Progenitor cell of endocrine pancreas (in vitro differentiated cells): ENCODE results near the gene TOMM7. TPM values are rescaled to one million over a fixed set of nuclear protein-coding genes. Genes with fewer than 3 reads are reported as not detected.
A peak's percentile ranks its signal among the peaks of the same experiment; 100 is the strongest.

Experiments
- DNase-seq: peaks from one replicate; pipeline ENCODE4 v3.0.0; 2021; ENCODE audit warnings: low spot score; ENCODE audit not compliant: unreplicated experiment
- H3K27ac Mint-ChIP-seq: 2 replicates; pipeline ENCODE4 v1.8.0; 2021; ENCODE audit warnings: mild to moderate bottlenecking, moderate library complexity, mixed read lengths
- H3K27me3 Mint-ChIP-seq: 2 replicates; pipeline ENCODE4 v1.8.0; 2021; ENCODE audit warnings: mixed read lengths
- H3K36me3 Mint-ChIP-seq: 2 replicates; pipeline ENCODE4 v1.8.0; 2022; ENCODE audit warnings: mixed read lengths; ENCODE audit not compliant: insufficient read depth
- H3K4me1 Mint-ChIP-seq: 2 replicates; pipeline ENCODE4 v1.8.0; 2021; ENCODE audit warnings: low read depth, mixed read lengths
- H3K4me3 Mint-ChIP-seq: 2 replicates; pipeline ENCODE4 v1.8.0; 2021; ENCODE audit warnings: low read depth, mild to moderate bottlenecking, moderate library complexity, mixed read lengths
- H3K9me3 Mint-ChIP-seq: 2 replicates; pipeline ENCODE4 v1.8.0; 2021; ENCODE audit warnings: low read depth, mixed read lengths
- total RNA-seq: library from RNA; stranded (reverse); gene quantifications from 2 replicates; pipeline ENCODE4 v1.2.1, GENCODE V29; 2021
- TF ChIP-seq, protein P1 (sequence below): fragments of 200-600 bp; sonication (generic); IDR thresholded peaks from one replicate; pipeline ENCODE4 v1.5.0; 2021; ENCODE audit warnings: antibody characterized with exemption, mild to moderate bottlenecking; ENCODE audit not compliant: unreplicated experiment

Gene TOMM7
- total RNA-seq, 1 donor from 2014 or later = 139 TPM

GRCh38 chr7:22861576-22861975, 38.9 kb upstream of the TOMM7 start:
- Mint-ChIP-seq H3K27me3 (no peaks in the 10 kb centered on the region), H3K9me3 (no peaks in the 10 kb centered on the region), H3K27ac (no peak overlapping the region), H3K4me1 (no peaks in the 10 kb centered on the region), H3K4me3 (no peak overlapping the region), H3K36me3 (peaks cover 10% of the 10 kb centered on the region)
- TF ChIP-seq, protein P1, sequence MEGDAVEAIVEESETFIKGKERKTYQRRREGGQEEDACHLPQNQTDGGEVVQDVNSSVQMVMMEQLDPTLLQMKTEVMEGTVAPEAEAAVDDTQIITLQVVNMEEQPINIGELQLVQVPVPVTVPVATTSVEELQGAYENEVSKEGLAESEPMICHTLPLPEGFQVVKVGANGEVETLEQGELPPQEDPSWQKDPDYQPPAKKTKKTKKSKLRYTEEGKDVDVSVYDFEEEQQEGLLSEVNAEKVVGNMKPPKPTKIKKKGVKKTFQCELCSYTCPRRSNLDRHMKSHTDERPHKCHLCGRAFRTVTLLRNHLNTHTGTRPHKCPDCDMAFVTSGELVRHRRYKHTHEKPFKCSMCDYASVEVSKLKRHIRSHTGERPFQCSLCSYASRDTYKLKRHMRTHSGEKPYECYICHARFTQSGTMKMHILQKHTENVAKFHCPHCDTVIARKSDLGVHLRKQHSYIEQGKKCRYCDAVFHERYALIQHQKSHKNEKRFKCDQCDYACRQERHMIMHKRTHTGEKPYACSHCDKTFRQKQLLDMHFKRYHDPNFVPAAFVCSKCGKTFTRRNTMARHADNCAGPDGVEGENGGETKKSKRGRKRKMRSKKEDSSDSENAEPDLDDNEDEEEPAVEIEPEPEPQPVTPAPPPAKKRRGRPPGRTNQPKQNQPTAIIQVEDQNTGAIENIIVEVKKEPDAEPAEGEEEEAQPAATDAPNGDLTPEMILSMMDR = no peak
- DNase-seq = no peak

GRCh38 chr7:22860784-22861482, 38.3 kb upstream of the TOMM7 start:
- TF ChIP-seq, protein P1 = peak; percentile 44
- peaks cover 11% of the 10 kb centered on the region for H3K36me3 Mint-ChIP-seq

GRCh38 chr7:22860337-22860736, 37.7 kb upstream of the TOMM7 start:
- TF ChIP-seq, protein P1 = no peak
- Mint-ChIP-seq H3K4me1 (peaks cover 1% of the 10 kb centered on the region), H3K27ac (no peak overlapping the region), H3K9me3 (no peaks in the 10 kb centered on the region), H3K27me3 (no peaks in the 10 kb centered on the region), H3K36me3 (peaks cover 11% of the 10 kb centered on the region), H3K4me3 (no peak overlapping the region)
- no peak for DNase-seq

More at GRCh38 chr7:22860784-22861482, 38.3 kb upstream of the TOMM7 start:
- Mint-ChIP-seq H3K4me3 (no peak overlapping the region), H3K9me3 (no peaks in the 10 kb centered on the region), H3K4me1 (no peaks in the 10 kb centered on the region), H3K27me3 (no peaks in the 10 kb centered on the region), H3K27ac (no peak overlapping the region)
- DNase-seq = no peak

GRCh38 chr7:22859641-22860290, 37.1 kb upstream of the TOMM7 start:
- H3K4me1 Mint-ChIP-seq = peaks cover 2% of the 10 kb centered on the region
- peaks cover 11% of the 10 kb centered on the region for H3K36me3 Mint-ChIP-seq
- H3K27me3 Mint-ChIP-seq = no peaks in the 10 kb centered on the region
- no peak overlapping the region for H3K4me3 Mint-ChIP-seq
- no peak for DNase-seq
- H3K9me3 Mint-ChIP-seq = no peaks in the 10 kb centered on the region
- TF ChIP-seq, protein P1 = no peak
- H3K27ac Mint-ChIP-seq = no peak overlapping the region

DNA sequence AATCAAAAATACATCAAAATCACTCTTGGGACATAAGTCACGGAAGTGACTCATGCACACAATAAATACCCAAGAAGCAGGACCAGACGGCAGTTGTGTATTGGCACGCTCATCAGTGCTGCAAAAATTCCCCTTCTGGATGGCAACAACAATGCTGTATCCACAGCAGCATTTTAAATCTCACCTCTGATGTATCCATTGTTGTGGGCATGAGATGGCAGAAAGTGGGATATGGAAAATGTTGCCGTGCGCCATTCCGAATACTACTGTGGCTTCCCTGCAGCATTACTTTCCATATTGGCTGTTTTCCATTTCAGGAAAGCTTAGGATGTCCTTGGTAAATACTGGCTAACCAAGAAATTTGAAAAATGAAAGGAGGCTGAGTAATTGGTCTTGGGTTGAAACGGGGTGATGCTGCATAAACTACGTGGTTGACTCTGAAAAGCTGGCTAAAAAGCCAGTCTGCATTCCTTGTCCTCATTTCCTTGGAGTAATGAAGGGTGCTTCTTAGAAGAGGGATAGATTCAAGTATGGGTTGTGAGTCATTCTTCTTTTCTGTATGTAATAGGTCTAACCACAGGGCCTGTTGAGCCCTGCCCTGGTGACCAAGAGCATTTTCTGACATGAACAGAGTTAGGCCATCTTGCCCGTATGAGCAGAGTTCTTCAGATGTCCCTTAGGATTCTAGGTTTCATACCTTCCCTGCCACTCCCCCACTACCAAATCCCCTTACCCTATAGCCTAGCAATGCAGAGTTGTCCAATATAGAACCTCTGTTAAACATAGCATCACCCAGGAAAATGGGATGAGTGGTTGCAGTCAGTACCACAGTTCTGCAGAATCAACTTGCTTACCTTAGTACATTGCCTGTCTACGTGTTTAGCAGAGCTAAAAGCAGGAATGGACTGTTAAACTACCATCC, 36.3 kb upstream of the TOMM7 start:
- TF ChIP-seq, protein P1 = no peak
- H3K9me3 Mint-ChIP-seq = no peaks in the 10 kb centered on the region
- no peak for DNase-seq
- H3K36me3 Mint-ChIP-seq = peaks cover 11% of the 10 kb centered on the region
- peaks cover 4% of the 10 kb centered on the region for H3K4me1 Mint-ChIP-seq
- H3K4me3 Mint-ChIP-seq = no peak overlapping the region
- peak overlapping the region; percentile 82 for H3K27ac Mint-ChIP-seq
- H3K27me3 Mint-ChIP-seq = peaks cover 2% of the 10 kb centered on the region
